Activated naive CD4-positive, alpha-beta T cell treated with anti-CD3 and anti-CD28 coated beads for 36 hours (primary cell): Measurements from ENCODE around the gene PLRG1. TPM values are rescaled to one million over a fixed set of nuclear protein-coding genes. Genes with fewer than 3 reads are reported as not detected.
A peak's percentile ranks its signal among the peaks of the same experiment; 100 is the strongest.
"Not testable (repeated sequence)": the region's sequence is repeated elsewhere in the genome, so short reads cannot be mapped to it uniquely, and the experiment has no call there.

Experiments used
- CTCF ChIA-PET: fragments of 350-600 bp; sonication (Branson Sonifier 250); formaldehyde crosslinking; loops from one replicate; lab custom pipeline; 2021; ENCODE audit warnings: antibody characterized with exemption; lab: Charles Lee
- DNase-seq: peaks from one replicate; pipeline ENCODE4 v3.0.0-alpha.2; 2020
- H3K27ac Mint-ChIP-seq: one replicate; pipeline ENCODE4 v1.8.0; 2021; ENCODE audit warnings: mild to moderate bottlenecking, mixed read lengths
- H3K27me3 Mint-ChIP-seq: one replicate; pipeline ENCODE4 v1.8.0; 2021; ENCODE audit warnings: low read depth, mixed read lengths
- H3K36me3 Mint-ChIP-seq: one replicate; pipeline ENCODE4 v1.8.0; 2021; ENCODE audit warnings: low read depth, mixed read lengths
- H3K4me1 Mint-ChIP-seq: one replicate; pipeline ENCODE4 v1.8.0; 2021; ENCODE audit warnings: low read depth, mixed read lengths
- H3K4me3 Mint-ChIP-seq: one replicate; pipeline ENCODE4 v1.8.0; 2021; ENCODE audit warnings: mild to moderate bottlenecking, moderate library complexity, mixed read lengths
- H3K9me3 Mint-ChIP-seq: one replicate; pipeline ENCODE4 v1.8.0; 2021; ENCODE audit warnings: mixed read lengths
- intact Hi-C: fragments of 100-400 bp; cut with micrococcal nuclease; formaldehyde crosslinking; loops from one replicate; pipeline ENCODE4 v1.15.1; 2023
- total RNA-seq, 2 experiments: library from RNA; stranded (reverse); gene quantifications; one replicate each; pipeline ENCODE4 v1.2.3, GENCODE V29; 2021

Gene PLRG1
- 100 to 1,000 TPM; 113 to 116 TPM for total RNA-seq

DNA sequence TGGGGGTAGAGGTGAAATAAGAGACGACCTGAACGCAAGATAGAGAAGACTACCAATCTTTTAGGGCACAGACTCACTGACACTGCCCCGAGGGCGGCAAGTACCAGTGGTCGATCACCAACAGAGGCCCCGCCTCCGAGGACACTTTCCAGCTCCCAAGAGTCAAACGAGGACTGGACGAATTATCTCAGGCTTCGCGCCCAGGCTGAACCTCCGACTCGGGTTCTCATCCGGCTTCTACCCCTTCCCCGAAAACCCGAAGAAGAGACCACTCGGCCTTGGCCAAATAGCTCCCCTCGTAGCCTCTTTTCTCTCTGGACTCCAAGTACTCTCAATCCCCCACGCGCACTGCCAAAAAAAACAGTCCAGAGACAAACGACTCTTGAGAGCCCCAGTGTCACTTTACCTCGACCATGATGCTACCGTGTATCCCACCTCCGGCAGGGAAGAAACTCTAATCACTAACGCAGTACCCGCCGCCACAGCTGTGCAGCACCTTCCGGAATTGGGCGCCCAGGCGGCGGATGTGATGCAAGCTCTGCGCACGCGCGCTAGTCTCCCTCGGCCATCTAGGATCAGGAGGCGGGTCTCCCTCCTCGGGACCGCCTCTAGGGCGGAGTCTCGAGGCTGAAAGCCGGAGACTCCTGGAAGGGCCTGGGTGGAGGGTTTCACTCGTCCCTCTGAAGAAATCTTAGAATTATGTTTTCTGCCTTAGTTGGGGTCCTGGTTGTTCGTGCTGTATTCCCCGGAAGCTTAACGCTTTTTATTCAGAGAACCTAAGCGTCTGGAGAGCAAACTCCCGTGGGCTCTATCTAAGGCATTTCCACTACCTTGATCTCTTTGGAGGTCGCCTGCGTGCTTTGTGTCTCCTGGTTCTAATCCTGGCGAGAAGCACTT is at the start of gene PLRG1:
TSS of gene PLRG1 (minus strand) at position 507 of the 897 bp plus-strand sequence. CDS start at position 415, 92 bp downstream.
- peaks cover 12% of the 10 kb centered on the region for H3K36me3 Mint-ChIP-seq
- DNase-seq: peak; percentile 97
- no peaks in the 10 kb centered on the region for H3K27me3 Mint-ChIP-seq
- H3K4me3 Mint-ChIP-seq: peak within 1 kb of the TSS; percentile 98
- H3K4me1 Mint-ChIP-seq: peaks cover 18% of the 10 kb centered on the region
- intact Hi-C loops: loop anchor here (1.0 to 5.0 kb wide), 6 partner anchors 193 to 1403 kb away; partner anchors contain the start of genes CTSO, LRAT and MAP9
- peak within 1 kb of the TSS; percentile 94 for H3K27ac Mint-ChIP-seq
- H3K9me3 Mint-ChIP-seq: no peaks in the 10 kb centered on the region
- CTCF ChIA-PET: interaction anchor here (1.1 to 7.0 kb wide), 7 partner anchors 9 to 229 kb away, joined by 3 to 190 read pairs (median 3); no protein-coding TSS in a partner anchor

- CTCF ChIA-PET: interaction anchor here (0.6 to 0.7 kb wide), 2 partner anchors 131 to 158 kb away, joined by 3 to 4 read pairs; no protein-coding TSS in a partner anchor
- Mint-ChIP-seq H3K27ac (no peak overlapping the region), H3K4me3 (no peak overlapping the region), H3K27me3 (peaks cover 17% of the 10 kb centered on the region), H3K9me3 (no peaks in the 10 kb centered on the region), H3K36me3 (no peaks in the 10 kb centered on the region), H3K4me1 (no peaks in the 10 kb centered on the region)
- intact Hi-C loops: no loop called here
- no peak for DNase-seq
Observed at GRCh38 chr4:154597798-154598774, 47.9 kb upstream of the PLRG1 start.

DNA sequence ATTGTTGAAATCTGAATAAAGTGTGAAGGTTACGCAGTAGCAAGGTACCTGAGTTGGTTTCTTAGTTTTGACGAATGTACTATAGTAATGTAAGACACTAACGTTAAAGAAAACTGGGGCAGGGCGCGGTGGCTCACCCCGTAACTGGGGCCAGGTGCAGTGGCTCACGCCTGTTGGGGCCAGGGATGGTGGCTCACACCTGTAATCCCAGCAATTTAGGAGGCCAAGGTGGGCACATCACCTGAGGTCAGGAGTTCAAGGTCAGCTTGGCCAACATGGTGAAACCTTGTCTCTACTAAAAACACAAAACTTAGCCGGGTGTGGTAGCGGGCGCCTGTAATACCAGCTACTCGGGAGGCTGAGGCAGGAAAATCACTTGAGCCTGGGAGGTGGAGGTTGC is 47.1 kb upstream of the PLRG1 start:
- H3K4me3 Mint-ChIP-seq, DNase-seq, H3K9me3 Mint-ChIP-seq, CTCF ChIA-PET, H3K36me3 Mint-ChIP-seq, H3K4me1 Mint-ChIP-seq, H3K27ac Mint-ChIP-seq, intact Hi-C loops: not testable (repeated sequence)
- H3K27me3 Mint-ChIP-seq: peaks cover 15% of the 10 kb centered on the region

GRCh38 chr4:154595807-154596206 is 45.6 kb upstream of the PLRG1 start:
- H3K4me1 Mint-ChIP-seq: no peaks in the 10 kb centered on the region

GRCh38 chr4:154594343-154594742 is 44.1 kb upstream of the PLRG1 start:
- CTCF ChIA-PET: interaction anchor here (0.8 to 1.5 kb wide), 4 partner anchors 9 to 42 kb away, joined by 3 to 5 read pairs (median 3); no protein-coding TSS in a partner anchor
- H3K4me3 Mint-ChIP-seq, H3K4me1 Mint-ChIP-seq, H3K9me3 Mint-ChIP-seq, DNase-seq, H3K36me3 Mint-ChIP-seq, H3K27ac Mint-ChIP-seq, intact Hi-C loops: not testable (repeated sequence)
- H3K27me3 Mint-ChIP-seq: peaks cover 12% of the 10 kb centered on the region

More at GRCh38 chr4:154595807-154596206, 45.6 kb upstream of the PLRG1 start:
- H3K27ac Mint-ChIP-seq: no peak overlapping the region
- DNase-seq: no peak
- intact Hi-C loops: no loop called here
- no peaks in the 10 kb centered on the region for H3K36me3 Mint-ChIP-seq
- CTCF ChIA-PET: interaction anchor here (0.5 kb wide), 1 partner anchor 809 kb away, joined by 3 read pairs; no protein-coding TSS in a partner anchor
- H3K4me3 Mint-ChIP-seq: no peak overlapping the region
- H3K9me3 Mint-ChIP-seq: no peaks in the 10 kb centered on the region
- H3K27me3 Mint-ChIP-seq: peaks cover 16% of the 10 kb centered on the region

DNA sequence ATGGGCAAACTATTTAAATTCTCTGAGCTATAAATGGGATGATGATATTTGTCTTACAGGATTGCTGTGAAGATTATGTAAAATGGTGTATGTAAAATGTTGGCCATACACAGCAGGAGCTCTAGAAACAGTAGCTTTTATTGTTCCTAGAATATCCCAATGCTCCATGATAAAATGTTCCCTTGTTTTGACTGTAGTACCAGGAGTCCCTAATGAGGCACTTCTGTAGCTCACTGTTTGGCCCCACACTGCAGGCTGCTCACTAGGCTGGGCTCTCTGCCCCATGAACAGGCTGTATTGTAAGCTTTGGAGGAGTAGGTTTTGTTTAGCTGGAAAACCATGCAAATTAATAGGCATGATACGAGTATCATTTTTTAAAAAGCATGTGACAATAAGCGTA is 43.7 kb upstream of the PLRG1 start:
- Mint-ChIP-seq H3K4me3 (no peak overlapping the region), H3K9me3 (no peaks in the 10 kb centered on the region), H3K4me1 (no peaks in the 10 kb centered on the region), H3K27me3 (peaks cover 12% of the 10 kb centered on the region), H3K36me3 (no peaks in the 10 kb centered on the region), H3K27ac (no peak overlapping the region)
- CTCF ChIA-PET: interaction anchor here (0.8 to 1.5 kb wide), 3 partner anchors 16 to 41 kb away, joined by 3 to 5 read pairs (median 3); no protein-coding TSS in a partner anchor
- no peak for DNase-seq
- intact Hi-C loops: no loop called here

- Mint-ChIP-seq H3K36me3 (no peaks in the 10 kb centered on the region), H3K27ac (no peak overlapping the region), H3K27me3 (peaks cover 9% of the 10 kb centered on the region), H3K9me3 (no peaks in the 10 kb centered on the region), H3K4me1 (no peaks in the 10 kb centered on the region), H3K4me3 (no peak overlapping the region)
- intact Hi-C loops: no loop called here
- DNase-seq: no peak
- CTCF ChIA-PET: interaction anchor here (0.7 kb wide), 1 partner anchor 35 kb away, joined by 3 read pairs; no protein-coding TSS in a partner anchor
Observed at GRCh38 chr4:154591890-154592289, 41.7 kb upstream of the PLRG1 start.

DNA sequence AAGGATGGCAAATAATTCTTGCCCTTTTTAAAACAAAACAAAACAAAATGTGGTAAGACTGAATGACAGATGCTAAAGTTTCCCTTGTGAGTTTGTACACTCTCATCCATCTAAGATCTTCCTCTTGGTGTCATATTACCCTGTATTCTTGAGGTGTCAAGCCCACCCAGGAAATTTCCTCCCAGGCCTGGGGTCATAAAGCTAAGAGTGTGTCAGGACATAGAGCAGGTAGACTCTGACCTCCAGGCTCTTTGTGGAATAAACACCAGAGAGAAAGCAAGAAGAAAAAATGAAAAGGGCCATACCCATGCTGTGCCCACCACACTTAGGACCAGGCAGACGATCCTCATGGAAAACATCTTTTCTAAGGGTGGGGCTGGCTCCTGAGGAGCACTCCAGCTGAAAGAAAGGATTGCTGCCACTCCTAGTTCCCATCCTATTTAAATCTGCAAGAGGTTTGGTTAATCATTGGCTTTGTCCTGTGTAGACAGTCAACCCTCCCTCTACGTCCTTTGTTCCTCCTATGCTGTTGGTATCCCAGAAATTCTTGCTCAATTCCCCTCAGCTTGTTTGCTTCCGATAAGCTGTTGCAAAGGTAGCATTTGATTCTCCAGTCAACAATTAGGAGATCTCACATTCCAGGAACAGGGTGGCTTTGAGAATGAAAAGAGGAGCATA is 40.3 kb upstream of the PLRG1 start, which contains the start of gene FGA:
TSS of gene FGA (minus strand) at position 414 of the 678 bp plus-strand sequence. CDS start at position 359, 55 bp downstream.
- no peak for DNase-seq
- Mint-ChIP-seq H3K27ac (no peak within 1 kb of the TSS), H3K27me3 (peaks cover 7% of the 10 kb centered on the region), H3K4me1 (no peaks in the 10 kb centered on the region), H3K36me3 (no peaks in the 10 kb centered on the region), H3K4me3 (no peak within 1 kb of the TSS), H3K9me3 (no peaks in the 10 kb centered on the region)
- intact Hi-C loops: no loop called here
- CTCF ChIA-PET: interaction anchor here (1.1 kb wide), 2 partner anchors 22 to 33 kb away, joined by 3 read pairs; partner anchors contain the start of gene FGG

GRCh38 chr4:154589296-154590197 is 39.3 kb upstream of the PLRG1 start:
- intact Hi-C loops: no loop called here
- CTCF ChIA-PET: interaction anchor here (1.1 kb wide), 1 partner anchor 34 kb away, joined by 3 read pairs; no protein-coding TSS in a partner anchor
- peaks cover 7% of the 10 kb centered on the region for H3K27me3 Mint-ChIP-seq

DNA sequence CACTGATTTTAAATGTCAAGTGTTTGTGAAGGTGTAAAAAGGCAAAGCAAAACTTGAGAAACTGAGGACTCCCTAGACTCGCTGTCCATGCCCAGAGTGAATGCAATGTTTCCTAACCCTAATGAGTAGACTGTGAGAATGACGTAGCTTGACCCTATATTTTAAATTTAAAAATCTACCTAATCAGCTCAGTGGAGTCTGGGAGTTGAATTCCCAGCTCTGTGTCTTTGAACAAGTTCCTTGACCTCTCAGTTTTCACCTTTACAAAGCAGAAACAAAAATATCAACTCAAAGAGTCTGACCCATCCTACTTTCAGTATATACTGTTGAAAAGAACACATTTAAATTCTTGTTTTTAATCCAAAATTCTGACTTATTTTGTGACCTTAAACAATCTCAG is 38.0 kb upstream of the PLRG1 start:
- Mint-ChIP-seq H3K36me3 (no peaks in the 10 kb centered on the region), H3K27ac (no peak overlapping the region), H3K4me1 (no peaks in the 10 kb centered on the region), H3K9me3 (no peaks in the 10 kb centered on the region), H3K4me3 (no peak overlapping the region), H3K27me3 (peaks cover 7% of the 10 kb centered on the region)
- intact Hi-C loops: no loop called here
- CTCF ChIA-PET: no interaction called here
- DNase-seq: no peak

More at GRCh38 chr4:154589296-154590197, 39.3 kb upstream of the PLRG1 start:
- no peak for DNase-seq
- no peak overlapping the region for H3K27ac Mint-ChIP-seq
- no peak overlapping the region for H3K4me3 Mint-ChIP-seq
- no peaks in the 10 kb centered on the region for H3K9me3 Mint-ChIP-seq
- no peaks in the 10 kb centered on the region for H3K4me1 Mint-ChIP-seq
- no peaks in the 10 kb centered on the region for H3K36me3 Mint-ChIP-seq
